H1 (cell line): ENCODE results near the gene SYN1. TPM values are rescaled to one million over a fixed set of nuclear protein-coding genes. Genes with fewer than 3 reads are reported as not detected.

ENCODE experiments used
- CTCF ChIA-PET: fragments of 300-600 bp; sonication (Branson Sonifier 250); formaldehyde crosslinking; loops from one replicate; lab custom pipeline; 2021; ENCODE audit not compliant: partially characterized antibody; lab: Charles Lee
- POLR2A ChIA-PET: fragments of 300-600 bp; sonication (Branson Sonifier 250); formaldehyde crosslinking; loops from one replicate; lab custom pipeline; 2021; ENCODE audit warnings: inconsistent platforms; ENCODE audit not compliant: partially characterized antibody; lab: Charles Lee
- DNase-seq, 2 experiments: peaks; one replicate each; pipeline versions ENCODE4 v3.0.0 to v3.0.0-alpha.2; 2010 to 2022; ENCODE audit warnings: low spot score in 2 of 2, low read depth in 1 of 2, mixed read lengths in 1 of 2
- FAIRE-seq: peaks from 2 replicates; lab custom pipeline; 2011; peaks lifted over from hg19 to GRCh38; lab: Jason Lieb, UNC
- H2AFZ ChIP-seq: 2 replicates; pipeline ENCODE4 v1.8.1; 2012; ENCODE audit warnings: low read length, inconsistent platforms
- H2AK5ac ChIP-seq: 2 replicates; pipeline ENCODE4 v1.6.1; 2013; ENCODE audit warnings: low read depth, low read length
- H2BK120ac ChIP-seq: replicated peaks from 2 replicates; pipeline ENCODE3; 2013; ENCODE audit warnings: low read depth, low read length, inconsistent platforms
- H2BK12ac ChIP-seq: 2 replicates; pipeline ENCODE4 v1.6.1; 2013; ENCODE audit warnings: low read depth, low read length
- H2BK15ac ChIP-seq: 2 replicates; pipeline ENCODE4 v1.6.1; 2013; ENCODE audit warnings: low read length
- H2BK20ac ChIP-seq: 2 replicates; pipeline ENCODE4 v1.6.1; 2013; ENCODE audit warnings: low read length
- H2BK5ac ChIP-seq: 2 replicates; pipeline ENCODE4 v1.6.1; 2013; ENCODE audit warnings: low read depth, low read length
- H3K14ac ChIP-seq: 2 replicates; pipeline ENCODE4 v1.6.1; 2013; ENCODE audit warnings: inconsistent platforms; ENCODE audit not compliant: insufficient read length
- H3K18ac ChIP-seq: 2 replicates; pipeline ENCODE4 v1.6.1; 2013; ENCODE audit warnings: low read length; ENCODE audit errors: extremely low read depth
- H3K23ac ChIP-seq: 2 replicates; pipeline ENCODE4 v1.6.1; 2013; ENCODE audit warnings: inconsistent platforms; ENCODE audit not compliant: insufficient read length
- H3K23me2 ChIP-seq: 2 replicates; pipeline ENCODE4 v1.6.1; 2013; ENCODE audit warnings: low read depth, low read length
- H3K27ac ChIP-seq: 2 replicates; pipeline ENCODE4 v1.6.1; 2011; ENCODE audit warnings: low read depth, low read length, inconsistent platforms
- H3K27me3 ChIP-seq, 4 experiments: replicated peaks in 1 of 4; 1 replicate in 1 of 4; 2 replicates in 3 of 4; pipeline versions ENCODE4 v1.6.1 to v1.8.1; 2011 to 2013; ENCODE audit warnings: low read length in 3 of 4, mild to moderate bottlenecking in 3 of 4, inconsistent platforms in 2 of 4, mixed read lengths in 2 of 4, moderate library complexity in 1 of 4; ENCODE audit not compliant: control insufficient read depth in 3 of 4, insufficient read depth in 3 of 4; ENCODE audit errors: extremely low read depth in 1 of 4
- H3K36me3 ChIP-seq, 4 experiments: 2 replicates each; pipeline versions ENCODE4 v1.6.1 to v1.8.1; 2011 to 2013; ENCODE audit warnings: mild to moderate bottlenecking in 4 of 4, low read length in 3 of 4, moderate library complexity in 2 of 4, control low read depth in 1 of 4, inconsistent platforms in 1 of 4; ENCODE audit not compliant: insufficient read depth in 4 of 4, control insufficient read depth in 2 of 4
- H3K4ac ChIP-seq: replicated peaks from 2 replicates; pipeline ENCODE3; 2013; ENCODE audit warnings: low read length, low read depth, mixed read lengths, inconsistent platforms; ENCODE audit not compliant: insufficient read length
- H3K4me1 ChIP-seq, 4 experiments: replicated peaks in 1 of 4; 1 replicate in 1 of 4; 2 replicates in 3 of 4; pipeline versions ENCODE4 v1.6.1 to v1.8.1; 2011 to 2013; ENCODE audit warnings: low read length in 3 of 4, inconsistent platforms in 2 of 4, mixed read lengths in 1 of 4; ENCODE audit not compliant: insufficient read depth in 4 of 4, control insufficient read depth in 3 of 4
- H3K4me2 ChIP-seq, 2 experiments: 2 replicates each; pipeline versions ENCODE4 v1.6.1 to v1.8.1; 2011 to 2013; ENCODE audit warnings: low read depth in 2 of 2, low read length in 2 of 2, control low read depth in 1 of 2, inconsistent platforms in 1 of 2, mild to moderate bottlenecking in 1 of 2; ENCODE audit not compliant: insufficient read depth in 1 of 2
- H3K4me3 ChIP-seq, 4 experiments: fragments of 200-600, 300-600 bp in 1 of 4; sonication (generic), shearing (Covaris generic), sonication (Bioruptor Twin) in 1 of 4; 2 replicates each; pipeline versions ENCODE4 v1.5.1 to v1.8.1; 2011 to 2016; ENCODE audit warnings: low read length in 4 of 4, low read depth in 3 of 4, control low read depth in 2 of 4, inconsistent platforms in 2 of 4, mild to moderate bottlenecking in 2 of 4, mixed read lengths in 1 of 4, moderate library complexity in 1 of 4; ENCODE audit not compliant: insufficient read depth in 2 of 4; ENCODE audit errors: extremely low read depth in 1 of 4
- H3K56ac ChIP-seq: replicated peaks from 2 replicates; pipeline ENCODE3; 2013; ENCODE audit warnings: low read depth, mild to moderate bottlenecking, mixed read lengths, low read length, inconsistent platforms; ENCODE audit not compliant: insufficient read length
- H3K79me1 ChIP-seq: 2 replicates; pipeline ENCODE4 v1.6.1; 2013; ENCODE audit warnings: low read depth, low read length, control low read depth
- H3K79me2 ChIP-seq, 2 experiments: 2 replicates each; pipeline versions ENCODE4 v1.6.1 to v1.8.1; 2012 to 2013; ENCODE audit warnings: low read length in 2 of 2, mild to moderate bottlenecking in 2 of 2, inconsistent platforms in 1 of 2; ENCODE audit not compliant: insufficient read depth in 2 of 2, control insufficient read depth in 1 of 2
- H3K9ac ChIP-seq, 4 experiments: replicated peaks in 1 of 4; 1 replicate in 1 of 4; 2 replicates in 3 of 4; pipeline versions ENCODE4 v1.6.1 to v1.8.1; 2011 to 2013; ENCODE audit warnings: low read depth in 3 of 4, low read length in 3 of 4, control low read depth in 2 of 4, mild to moderate bottlenecking in 2 of 4, moderate library complexity in 2 of 4, inconsistent platforms in 1 of 4; ENCODE audit errors: extremely low read depth in 1 of 4
- H3K9me3 ChIP-seq, 2 experiments: 2 replicates each; pipeline versions ENCODE4 v1.6.1 to v1.8.1; 2012 to 2013; ENCODE audit warnings: mild to moderate bottlenecking in 2 of 2, moderate library complexity in 2 of 2, control low read depth in 1 of 2, inconsistent platforms in 1 of 2, low read depth in 1 of 2, low read length in 1 of 2, mixed read lengths in 1 of 2; ENCODE audit not compliant: insufficient read depth in 2 of 2
- H4K20me1 ChIP-seq, 2 experiments: replicated peaks in 1 of 2; 2 replicates each; pipeline versions ENCODE3 to v1.8.1; 2011 to 2013; ENCODE audit warnings: inconsistent platforms in 2 of 2, low read length in 2 of 2, mild to moderate bottlenecking in 1 of 2; ENCODE audit not compliant: insufficient read depth in 2 of 2, control insufficient read depth in 1 of 2
- H4K5ac ChIP-seq: 2 replicates; pipeline ENCODE4 v1.6.1; 2013; ENCODE audit warnings: low read length, low read depth, mixed read lengths, inconsistent platforms; ENCODE audit not compliant: insufficient read length
- H4K8ac ChIP-seq: 2 replicates; pipeline ENCODE4 v1.8.0; 2013; ENCODE audit warnings: mild to moderate bottlenecking, moderate library complexity, low read length, inconsistent platforms; ENCODE audit not compliant: insufficient read depth; ENCODE audit errors: extremely low read depth
- H4K91ac ChIP-seq: replicated peaks from 2 replicates; pipeline ENCODE3; 2013; ENCODE audit warnings: low read length, mixed read lengths, inconsistent platforms; ENCODE audit not compliant: insufficient read length
- ASH2L ChIP-seq: fragments of 200-600, 300-600 bp; sonication (generic); IDR thresholded peaks from one replicate; pipeline ENCODE4 v1.7.1; 2017; ENCODE audit warnings: low read length
- BRCA1 ChIP-seq: IDR thresholded peaks from 2 replicates; pipeline ENCODE4 v1.6.1; 2012; ENCODE audit warnings: low read depth, low read length, improper control_type of control experiment
- EZH2 ChIP-seq: fragments of 200-600 bp; sonication (generic); IDR thresholded peaks from 2 replicates; pipeline ENCODE4 v1.7.1; 2012; ENCODE audit warnings: low read depth, mild to moderate bottlenecking, moderate library complexity, low read length, inconsistent platforms; ENCODE audit not compliant: severe bottlenecking
- KDM1A ChIP-seq: fragments of 200-600, 300-600 bp; sonication (generic); IDR thresholded peaks from 2 replicates; pipeline ENCODE4 v1.7.1; 2016; ENCODE audit warnings: mild to moderate bottlenecking, low read length, borderline replicate concordance
- MAX ChIP-seq: IDR thresholded peaks from 2 replicates; pipeline ENCODE4 v1.6.1; 2012; ENCODE audit warnings: inconsistent platforms
- NANOG ChIP-seq: IDR thresholded peaks from 2 replicates; pipeline ENCODE4 v1.6.1; 2011; ENCODE audit warnings: low read length, low read depth, mild to moderate bottlenecking, inconsistent platforms; ENCODE audit not compliant: insufficient read depth, poor library complexity, severe bottlenecking
- PHF8 ChIP-seq: fragments of 200-600 bp; sonication (generic); conservative IDR thresholded peaks from 2 replicates; pipeline ENCODE4 v1.7.1; 2012; ENCODE audit warnings: low read depth, mild to moderate bottlenecking, inconsistent platforms, low read length, moderate library complexity
- RNF2 ChIP-seq: fragments of 200-900, 300-1000 bp; sonication (generic); IDR thresholded peaks from 2 replicates; pipeline ENCODE4 v1.7.1; 2016; ENCODE audit warnings: borderline replicate concordance, low read depth, mild to moderate bottlenecking, antibody characterized with exemption, low read length; ENCODE audit not compliant: poor library complexity, severe bottlenecking; ENCODE audit errors: missing control alignments
- SIRT6 ChIP-seq: IDR thresholded peaks from one replicate; pipeline ENCODE4 v1.7.1; 2012; ENCODE audit warnings: low read length, inconsistent platforms
- SIX5 ChIP-seq: IDR thresholded peaks from 2 replicates; pipeline ENCODE4 v1.6.1; 2011; ENCODE audit warnings: mild to moderate bottlenecking, low read depth, low read length
- SP2 ChIP-seq: IDR thresholded peaks from 2 replicates; pipeline ENCODE4 v1.6.1; 2012; ENCODE audit warnings: mild to moderate bottlenecking, low read length, inconsistent platforms
- WGBS, 2 experiments: shearing (Covaris generic) in 1 of 2; methylation state at CpG; one replicate each; pipeline versions ENCODE4 v1.1.6 to v1.1.7; 2013 to 2015; ENCODE audit warnings: low lambda C conversion rate in 2 of 2, mixed read lengths in 2 of 2, inconsistent platforms in 1 of 2, low coverage in 1 of 2, missing lambda C conversion rate in 1 of 2; ENCODE audit not compliant: insufficient replicate concordance in 2 of 2, insufficient coverage in 1 of 2, insufficient read length in 1 of 2; ENCODE audit errors: extremely low coverage in 1 of 2, missing lambda C conversion rate in 1 of 2; 5-methylcytosine and 5-hydroxymethylcytosine counted together
- polyA plus RNA-seq, 7 experiments: library from polyadenylated mRNA; depleted of rRNA in 3 of 7; stranded (reverse) in 5 of 7; unstranded in 2 of 7; fragments of >200 nt in 5 of 7; fragments of 200-250 nt in 2 of 7; gene quantifications; 1 replicate in 5 of 7; 2 replicates in 1 of 7; 4 replicates in 1 of 7; pipeline versions ENCODE4 v1.2.1 to v1.2.3, GENCODE V29; 2011 to 2013; ENCODE audit warnings: missing spikeins in 2 of 7, mixed read lengths in 2 of 7
- total RNA-seq: library from RNA; stranded (reverse); fragmentation: NEBNext Ultra II Directional; extraction: Animal tissue kit (Norgen Biotek cat#: 25700); gene quantifications from 2 replicates; pipeline ENCODE4 v1.2.1, GENCODE V29; 2021

SYN1 gene
- total and polyA plus RNA-seq, 2 of the 8 experiments (the other 6 are each of a cell fraction or from before 2014, with no cell fraction given), result 2.1 to 14.1 TPM

DNA sequence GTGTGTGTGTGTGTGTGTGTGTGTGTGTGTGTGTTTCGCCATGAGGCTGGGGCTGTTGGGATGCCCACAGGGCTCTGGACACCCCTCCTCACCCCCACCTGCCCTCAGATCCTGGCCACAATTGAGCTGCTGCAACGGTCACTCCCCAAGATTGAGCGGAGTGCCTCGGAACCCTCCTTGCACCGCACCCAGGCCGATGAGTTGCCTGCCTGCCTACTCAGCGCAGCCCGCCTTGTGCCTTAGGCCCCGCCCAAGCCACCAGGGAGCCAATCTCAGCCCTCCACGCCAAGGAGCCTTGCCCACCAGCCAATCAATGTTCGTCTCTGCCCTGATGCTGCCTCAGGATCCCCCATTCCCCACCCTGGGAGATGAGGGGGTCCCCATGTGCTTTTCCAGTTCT lies 48.4 kb downstream of the SYN1 start:
- no peak overlapping the region for H3K14ac ChIP-seq
- ChIA-PET POLR2A (interaction anchor here (0.7 to 2.3 kb wide), 7 partner anchors 8 to 173 kb away, joined by 3 to 9 read pairs (median 4); partner anchors contain the start of gene TIMP1), CTCF (interaction anchor here (0.7 to 1.7 kb wide), 3 partner anchors 39 to 73 kb away, joined by 3 to 6 read pairs (median 3); no protein-coding TSS in a partner anchor)
- H2BK15ac ChIP-seq, result no peak overlapping the region
- TF ChIP-seq SIRT6, result no peak
- no peak for TF ChIP-seq NANOG
- no peak for TF ChIP-seq PHF8
- no peak for TF ChIP-seq MAX
- TF ChIP-seq EZH2, result no peak
- TF ChIP-seq SIX5, result no peak
- TF ChIP-seq ASH2L, result no peak
- TF ChIP-seq SP2, result no peak
- TF ChIP-seq KDM1A, result no peak
- no peak for TF ChIP-seq RNF2
- TF ChIP-seq BRCA1, result no peak
- no peak overlapping the region for H2BK12ac ChIP-seq
- H2BK120ac ChIP-seq, result no peak overlapping the region
- H3K36me3 ChIP-seq, result peaks cover 0 to 28% (median 14%) of the 10 kb centered on the region in 4 experiments; a peak in 4 of 8 replicates
- no peak overlapping the region for H3K18ac ChIP-seq
- H3K4me3 ChIP-seq, result no peak overlapping the region
- no peak overlapping the region for H4K8ac ChIP-seq
- H3K79me2 ChIP-seq, result no peaks in the 10 kb centered on the region
- no peak overlapping the region for H3K4ac ChIP-seq
- H3K79me1 ChIP-seq, result no peaks in the 10 kb centered on the region
- H3K9ac ChIP-seq, result no peak overlapping the region
- FAIRE-seq (no peak), DNase-seq (no peak)
- H3K23ac ChIP-seq, result no peak overlapping the region
- H3K27ac ChIP-seq, result no peak overlapping the region
- no peak overlapping the region for H2BK20ac ChIP-seq
- H4K5ac ChIP-seq, result no peak overlapping the region
- 95% methylated on average over 10 of the region's 11 CpGs; no CpG with 5 or more reads in 1 of the 2 experiments for WGBS, 2 experiments
- no peaks in the 10 kb centered on the region for H3K27me3 ChIP-seq
- H3K23me2 ChIP-seq, result peaks cover 7% of the 10 kb centered on the region; the same call in 1 of the 2 replicates
- H4K91ac ChIP-seq, result no peak overlapping the region
- H2AFZ ChIP-seq, result no peak overlapping the region
- H3K9me3 ChIP-seq, result no peaks in the 10 kb centered on the region
- peaks cover 0 to 14% (median 7%) of the 10 kb centered on the region in 4 experiments; a peak in 5 of 7 replicates for H3K4me1 ChIP-seq
- no peak overlapping the region for H3K56ac ChIP-seq
- no peak overlapping the region for H2AK5ac ChIP-seq
- H2BK5ac ChIP-seq, result no peak overlapping the region
- no peak overlapping the region for H3K4me2 ChIP-seq
- H4K20me1 ChIP-seq, result no peaks in the 10 kb centered on the region
